NCI-H510A (cell line): ENCODE data around the gene ARHGAP24.
"Not testable (repeated sequence)": the region's sequence is repeated elsewhere in the genome, so short reads cannot be mapped to it uniquely, and the experiment has no call there.

Source experiments
- DNase-seq: peaks from one replicate; lab custom pipeline; 2025; lab: John Stamatoyannopoulos, UW

ARHGAP24 gene

GRCh38 chr4:85913931-85914694 lies 439.2 kb downstream of the ARHGAP24 start:
- no peak for DNase-seq

- not testable (repeated sequence) for DNase-seq
These were observed 440.6 kb downstream of the ARHGAP24 start for GRCh38 chr4:85915570-85915969.

- DNase-seq, result no peak
These were observed 444.4 kb downstream of the ARHGAP24 start for GRCh38 chr4:85919200-85919887.

- DNase-seq, result no peak
These were observed 450.1 kb downstream of the ARHGAP24 start for GRCh38 chr4:85925071-85925470.

- DNase-seq, result no peak
These were observed 454.0 kb downstream of the ARHGAP24 start for GRCh38 chr4:85928775-85929591.

- peak; percentile 28 for DNase-seq
These were observed 455.2 kb downstream of the ARHGAP24 start for GRCh38 chr4:85929961-85930665.

- DNase-seq, result no peak
These were observed 457.7 kb downstream of the ARHGAP24 start for GRCh38 chr4:85932500-85933290.

- no peak for DNase-seq
These were observed 458.3 kb downstream of the ARHGAP24 start for GRCh38 chr4:85933291-85933640.

GRCh38 chr4:85937507-85937906 lies 462.6 kb downstream of the ARHGAP24 start:
- DNase-seq, result no peak

GRCh38 chr4:85938062-85938461 lies 463.1 kb downstream of the ARHGAP24 start:
- DNase-seq, result no peak

- DNase-seq, result no peak
These were observed 464.0 kb downstream of the ARHGAP24 start for GRCh38 chr4:85938902-85939301.

- no peak for DNase-seq
These were observed 464.6 kb downstream of the ARHGAP24 start for GRCh38 chr4:85939595-85939994.

GRCh38 chr4:85940151-85940550 lies 465.2 kb downstream of the ARHGAP24 start:
- DNase-seq, result no peak

GRCh38 chr4:85942107-85942506 lies 467.2 kb downstream of the ARHGAP24 start:
- no peak for DNase-seq

- no peak for DNase-seq
These were observed 471.9 kb downstream of the ARHGAP24 start for GRCh38 chr4:85946821-85947220.

GRCh38 chr4:85951099-85951498 lies 476.1 kb downstream of the ARHGAP24 start:
- DNase-seq, result no peak

GRCh38 chr4:85952528-85952927 lies 477.6 kb downstream of the ARHGAP24 start:
- no peak for DNase-seq

GRCh38 chr4:85952972-85953650 lies 478.2 kb downstream of the ARHGAP24 start:
- DNase-seq, result no peak

GRCh38 chr4:85953651-85954018 lies 478.7 kb downstream of the ARHGAP24 start:
- DNase-seq, result no peak

- DNase-seq, result no peak
These were observed 480.8 kb downstream of the ARHGAP24 start for GRCh38 chr4:85955620-85956292.
